Caco-2 (cell line): ENCODE results near the gene GALT. TPM values are rescaled to one million over a fixed set of nuclear protein-coding genes. Genes with fewer than 3 reads are reported as not detected.
"Not testable (repeated sequence)": the region's sequence is repeated elsewhere in the genome, so short reads cannot be mapped to it uniquely, and the experiment has no call there.

Experiments used
- BruUV-seq: library from RNA; stranded (reverse); fragments of 400-500 nt; replicated peaks from 2 replicates; lab custom pipeline; 2021; lab: Mats Ljungman, UMichigan
- CTCF ChIA-PET: fragments of 300-600 bp; sonication (Branson Sonifier 250); formaldehyde crosslinking; loops from one replicate; lab custom pipeline; 2022; ENCODE audit warnings: antibody characterized with exemption; lab: Charles Lee
- POLR2A ChIA-PET: fragments of 300-600 bp; sonication (Branson Sonifier 250); formaldehyde crosslinking; loops from one replicate; lab custom pipeline; 2022; ENCODE audit warnings: antibody characterized with exemption; lab: Charles Lee
- DNase-seq, 2 experiments: peaks; one replicate each; pipeline versions ENCODE4 v3.0.0 to v3.0.0-alpha.2; 2020 to 2022
- H3K27me3 ChIP-seq: replicated peaks from 2 replicates; pipeline ENCODE4 v1.6.0; 2011; ENCODE audit warnings: low read length; ENCODE audit not compliant: control insufficient read depth, insufficient read depth
- H3K36me3 ChIP-seq: 2 replicates; pipeline ENCODE4 v1.5.1; 2011; ENCODE audit warnings: low read length; ENCODE audit not compliant: control insufficient read depth, insufficient read depth
- H3K4me1 ChIP-seq: fragments of 250-450 bp; sonication (Bioruptor Pico); 2 replicates; pipeline ENCODE4 v1.5.1; 2020; ENCODE audit warnings: mild to moderate bottlenecking
- H3K4me3 ChIP-seq: 2 replicates; pipeline ENCODE4 v1.5.1; 2011; ENCODE audit warnings: low read depth, mild to moderate bottlenecking, control low read depth, low read length
- H3K9me3 ChIP-seq: fragments of 250-450 bp; sonication (Bioruptor Pico); 2 replicates; pipeline ENCODE4 v1.5.1; 2020; ENCODE audit warnings: mild to moderate bottlenecking, moderate library complexity
- H3K27ac Mint-ChIP-seq: one replicate; pipeline ENCODE4 v1.8.0; 2022; ENCODE audit warnings: mixed read lengths; ENCODE audit not compliant: unreplicated experiment
- H3K27me3 Mint-ChIP-seq: one replicate; pipeline ENCODE4 v1.8.0; 2022; ENCODE audit warnings: mixed read lengths; ENCODE audit not compliant: insufficient read depth, unreplicated experiment
- H3K36me3 Mint-ChIP-seq: one replicate; pipeline ENCODE4 v1.8.0; 2022; ENCODE audit warnings: mild to moderate bottlenecking, mixed read lengths; ENCODE audit not compliant: insufficient read depth, unreplicated experiment
- H3K4me1 Mint-ChIP-seq: one replicate; pipeline ENCODE4 v1.8.0; 2022; ENCODE audit warnings: low read depth, mixed read lengths; ENCODE audit not compliant: unreplicated experiment
- H3K4me3 Mint-ChIP-seq: one replicate; pipeline ENCODE4 v1.8.0; 2022; ENCODE audit warnings: mild to moderate bottlenecking, moderate library complexity, mixed read lengths; ENCODE audit not compliant: unreplicated experiment
- H3K9me3 Mint-ChIP-seq: one replicate; pipeline ENCODE4 v1.8.0; 2022; ENCODE audit warnings: mixed read lengths; ENCODE audit not compliant: unreplicated experiment
- CTCF ChIP-seq, 2 experiments: fragments of 200-600 bp in 1 of 2; IDR thresholded peaks; 1 replicate in 1 of 2; 2 replicates in 1 of 2; pipeline versions ENCODE4 v1.5.1 to v1.8.0; 2011 to 2022; ENCODE audit warnings: antibody characterized with exemption in 1 of 2, control low read depth in 1 of 2, inconsistent platforms in 1 of 2, low read depth in 1 of 2, low read length in 1 of 2, mild to moderate bottlenecking in 1 of 2, moderate library complexity in 1 of 2; ENCODE audit not compliant: insufficient read depth in 1 of 2, severe bottlenecking in 1 of 2, unreplicated experiment in 1 of 2
- intact Hi-C: fragments of 100-400 bp; cut with micrococcal nuclease; formaldehyde crosslinking; loops from one replicate; pipeline ENCODE4 v1.10.0; 2022; ENCODE audit not compliant: unreplicated experiment
- total RNA-seq: library from RNA; stranded (reverse); gene quantifications from 2 replicates; pipeline ENCODE4 v1.2.3, GENCODE V29; 2022

The GALT gene
- total RNA-seq, 1 experiment from 2014 or later = 50.1 TPM

GRCh38 chr9:34638138-34638445 is 8.4 kb upstream of the GALT start:
- Mint-ChIP-seq H3K4me1 (peaks cover 7% of the 10 kb centered on the region), H3K36me3 (peaks cover 10% of the 10 kb centered on the region), H3K9me3 (no peaks in the 10 kb centered on the region), H3K4me3 (peak overlapping the region; percentile 83), H3K27me3 (no peaks in the 10 kb centered on the region), H3K27ac (peak overlapping the region; percentile 64)
- DNase-seq = no peak
- H3K27me3 ChIP-seq = no peaks in the 10 kb centered on the region
- H3K4me3 ChIP-seq = peak overlapping the region; percentile 99
- BruUV-seq = TSS peak; percentile 76
- no peak for TF ChIP-seq CTCF (IDR thresholded peaks at IDR 0.05; ENCODE audit: insufficient read depth in 1 of 2, low read depth in 1 of 2, low read length in 1 of 2, severe bottlenecking in 1 of 2, unreplicated experiment in 1 of 2)
- POLR2A ChIA-PET = interaction anchor here (0.5 to 1.3 kb wide), 3 partner anchors 8 to 431 kb away, joined by 4 to 11 read pairs (median 7); partner anchors contain the start of genes GALT and IL11RA
- H3K36me3 ChIP-seq = peaks cover 1% of the 10 kb centered on the region; the same call in 1 of the 2 replicates
- CTCF ChIA-PET = interaction anchor here (0.8 to 3.0 kb wide), 7 partner anchors 8 to 478 kb away, joined by 3 to 25 read pairs (median 4); partner anchors contain the start of genes ARID3C, ATOSB, GALT and IL11RA
- intact Hi-C loops = no loop called here
- H3K4me1 ChIP-seq = peaks cover under 1% of the 10 kb centered on the region; the same call in 1 of the 2 replicates
- H3K9me3 ChIP-seq = no peaks in the 10 kb centered on the region

GRCh38 chr9:34639322-34639721 is 7.2 kb upstream of the GALT start:
- POLR2A ChIA-PET, H3K9me3 Mint-ChIP-seq, H3K4me1 ChIP-seq, BruUV-seq, H3K36me3 Mint-ChIP-seq, H3K27ac Mint-ChIP-seq, H3K4me1 Mint-ChIP-seq, H3K27me3 Mint-ChIP-seq, H3K4me3 Mint-ChIP-seq, DNase-seq, H3K4me3 ChIP-seq, H3K9me3 ChIP-seq, intact Hi-C loops, CTCF ChIA-PET, H3K36me3 ChIP-seq, H3K27me3 ChIP-seq: not testable (repeated sequence)

GRCh38 chr9:34642679-34643078 is 3.8 kb upstream of the GALT start:
- H3K4me1 ChIP-seq = peaks cover 28% of the 10 kb centered on the region

More at GRCh38 chr9:34642679-34643078, 3.8 kb upstream of the GALT start:
- Mint-ChIP-seq H3K4me1 (peaks cover 23% of the 10 kb centered on the region), H3K4me3 (no peak overlapping the region), H3K9me3 (no peaks in the 10 kb centered on the region), H3K27me3 (no peaks in the 10 kb centered on the region), H3K36me3 (peaks cover 6% of the 10 kb centered on the region), H3K27ac (no peak overlapping the region)
- BruUV-seq = no TSS peak
- H3K27me3 ChIP-seq = no peaks in the 10 kb centered on the region
- CTCF ChIA-PET = interaction anchor here (1.0 to 1.2 kb wide), 2 partner anchors 9 kb away, joined by 3 to 5 read pairs; partner anchors contain the start of gene IL11RA
- intact Hi-C loops = no loop called here
- H3K4me3 ChIP-seq = no peak overlapping the region
- H3K9me3 ChIP-seq = no peaks in the 10 kb centered on the region
- H3K36me3 ChIP-seq = no peaks in the 10 kb centered on the region
- no peak for DNase-seq
- POLR2A ChIA-PET = no interaction called here
- TF ChIP-seq CTCF (IDR thresholded peaks at IDR 0.05; ENCODE audit: insufficient read depth in 1 of 2, low read depth in 1 of 2, low read length in 1 of 2, severe bottlenecking in 1 of 2, unreplicated experiment in 1 of 2) = no peak
